ENCODE data around the gene LYST.

- TF ChIP-seq EP300 (IDR thresholded peaks at IDR 0.05) (no peak), CTCF (IDR thresholded peaks at IDR 0.05) (no peak), POLR2A (IDR thresholded peaks at IDR 0.05) (no peak)
Observed at GRCh38 chr1:235867903-235868469, 1.3 kb upstream of the LYST start.

Data from tibial nerve (tissue), 4 donors.